Endothelial cell of umbilical vein (primary cell): Measurements from ENCODE around the gene SH3BGRL3. TPM values are rescaled to one million over a fixed set of nuclear protein-coding genes. Genes with fewer than 3 reads are reported as not detected.

Experiments used
- BruUV-seq: library from RNA; stranded (reverse); fragments of 400-500 nt; replicated peaks from 2 replicates; lab custom pipeline; 2021; lab: Mats Ljungman, UMichigan
- CTCF ChIA-PET: fragments of 300-600, 350-600 bp; sonication (Branson Sonifier 250); formaldehyde crosslinking; loops from one replicate; lab custom pipeline; 2021; ENCODE audit warnings: antibody characterized with exemption, inconsistent platforms; lab: Charles Lee
- POLR2A ChIA-PET: fragments of 300-600, 350-600 bp; sonication (Branson Sonifier 250); formaldehyde crosslinking; loops from one replicate; lab custom pipeline; 2021; ENCODE audit warnings: antibody characterized with exemption, inconsistent platforms; lab: Charles Lee
- DNase-seq: peaks from one replicate; pipeline ENCODE4 v3.0.0-alpha.2; 2011; ENCODE audit warnings: low read depth, low spot score
- FAIRE-seq: peaks from 2 replicates; lab custom pipeline; 2011; peaks lifted over from hg19 to GRCh38; lab: Jason Lieb, UNC
- H2AFZ ChIP-seq: 2 replicates; pipeline ENCODE4 v1.6.0; 2012; ENCODE audit warnings: low read depth, low read length, control low read depth, inconsistent platforms
- H3K27ac ChIP-seq: 2 replicates; pipeline ENCODE4 v1.5.1; 2011; ENCODE audit warnings: low read depth, mild to moderate bottlenecking, control low read depth, low read length, moderate library complexity; ENCODE audit not compliant: insufficient read depth
- H3K27me3 ChIP-seq, 2 experiments: 2 replicates each; pipeline versions ENCODE4 v1.6.0 to v1.6.1; 2011; ENCODE audit warnings: low read length in 2 of 2, mixed read lengths in 1 of 2; ENCODE audit not compliant: control insufficient read depth in 2 of 2, insufficient read depth in 2 of 2
- H3K36me3 ChIP-seq, 2 experiments: 2 replicates in 1 of 2; 3 replicates in 1 of 2; pipeline ENCODE4 v1.5.1; 2011; ENCODE audit warnings: low read length in 2 of 2, mild to moderate bottlenecking in 1 of 2, moderate library complexity in 1 of 2; ENCODE audit not compliant: control insufficient read depth in 2 of 2, insufficient read depth in 2 of 2; ENCODE audit errors: extremely low read depth in 1 of 2
- H3K4me1 ChIP-seq: 3 replicates; pipeline ENCODE4 v1.5.1; 2011; ENCODE audit warnings: mild to moderate bottlenecking, low read length; ENCODE audit not compliant: control insufficient read depth, insufficient read depth; ENCODE audit errors: extremely low read depth
- H3K4me2 ChIP-seq: 2 replicates; pipeline ENCODE4 v1.6.1; 2011; ENCODE audit warnings: low read length, control low read depth, mixed read lengths; ENCODE audit not compliant: insufficient read depth
- H3K4me3 ChIP-seq, 3 experiments: fragments of 200-600 bp in 1 of 3; sonication (generic), shearing (Covaris generic) in 1 of 3; replicated peaks in 1 of 3; 2 replicates each; pipeline ENCODE4 v1.5.1; 2011 to 2016; ENCODE audit warnings: control low read depth in 3 of 3, low read length in 3 of 3, mild to moderate bottlenecking in 2 of 3, inconsistent platforms in 1 of 3, low read depth in 1 of 3, moderate library complexity in 1 of 3; ENCODE audit not compliant: insufficient read depth in 1 of 3
- H3K79me2 ChIP-seq: 2 replicates; pipeline ENCODE4 v1.6.0; 2012; ENCODE audit warnings: low read length, inconsistent platforms; ENCODE audit not compliant: control insufficient read depth, insufficient read depth
- H3K9ac ChIP-seq: replicated peaks from 2 replicates; pipeline ENCODE3; 2011; ENCODE audit warnings: low read length, control low read depth; ENCODE audit not compliant: insufficient read depth; ENCODE audit errors: extremely low read depth
- H3K9me1 ChIP-seq: replicated peaks from 3 replicates; pipeline ENCODE4 v1.6.0; 2011; ENCODE audit warnings: mild to moderate bottlenecking, low read length; ENCODE audit not compliant: control insufficient read depth, insufficient read depth; ENCODE audit errors: extremely low read depth
- H3K9me3 ChIP-seq: replicated peaks from 2 replicates; pipeline ENCODE4 v1.5.1; 2012; ENCODE audit warnings: low read length, inconsistent platforms; ENCODE audit not compliant: control insufficient read depth, insufficient read depth
- H4K20me1 ChIP-seq: replicated peaks from 2 replicates; pipeline ENCODE3; 2011; ENCODE audit warnings: mild to moderate bottlenecking, low read length; ENCODE audit not compliant: control insufficient read depth, insufficient read depth; ENCODE audit errors: extremely low read depth
- EZH2 ChIP-seq: IDR thresholded peaks from 2 replicates; pipeline ENCODE4 v1.6.1; 2012; ENCODE audit warnings: borderline replicate concordance, low read depth, mild to moderate bottlenecking, moderate library complexity, low read length, inconsistent platforms; ENCODE audit not compliant: severe bottlenecking
- FOS ChIP-seq: IDR thresholded peaks from 2 replicates; pipeline ENCODE4 v1.6.1; 2011; ENCODE audit warnings: mild to moderate bottlenecking, low read length, moderate library complexity, borderline replicate concordance; ENCODE audit not compliant: insufficient read depth
- GATA2 ChIP-seq: IDR thresholded peaks from 2 replicates; pipeline ENCODE4 v1.7.0; 2011; ENCODE audit warnings: low read depth, mild to moderate bottlenecking, moderate library complexity, mixed read lengths, low read length; ENCODE audit not compliant: insufficient read length, insufficient read depth
- JUN ChIP-seq: IDR thresholded peaks from 2 replicates; pipeline ENCODE4 v1.6.1; 2011; ENCODE audit warnings: borderline replicate concordance, low read depth; ENCODE audit not compliant: insufficient read length, insufficient read depth
- MYC ChIP-seq: IDR thresholded peaks from one replicate; pipeline ENCODE4 v1.6.1; 2011; ENCODE audit warnings: mild to moderate bottlenecking, low read depth, low read length
- POLR2A ChIP-seq: IDR thresholded peaks from 2 replicates; pipeline ENCODE4 v1.6.1; 2012; ENCODE audit warnings: low read depth, mild to moderate bottlenecking, control low read depth, low read length
- POLR2AphosphoS5 ChIP-seq: IDR thresholded peaks from 2 replicates; pipeline ENCODE4 v1.6.1; 2012; ENCODE audit warnings: low read depth, mild to moderate bottlenecking, control low read depth, low read length, moderate library complexity; ENCODE audit not compliant: insufficient read depth
- dilution Hi-C: fragments of 300-500 bp; cut with MboI; formaldehyde crosslinking; loops from one replicate; pipeline ENCODE4 v1.15.0; 2019; ENCODE audit warnings: low sequenced_read_pairs; ENCODE audit not compliant: extremely low pct_ligation_motif_present
- intact Hi-C: fragments of 100-400 bp; cut with micrococcal nuclease; formaldehyde crosslinking; loops from one replicate; pipeline ENCODE4 v1.10.0; 2022
- polyA plus RNA-seq, 4 experiments: library from polyadenylated mRNA; depleted of rRNA in 3 of 4; stranded (reverse) in 3 of 4; unstranded in 1 of 4; fragments of >200 nt; gene quantifications; 2 replicates each; pipeline versions ENCODE4 v1.2.1 to v1.2.3, GENCODE V29; 2011 to 2012; ENCODE audit warnings: missing spikeins in 1 of 4
- total RNA-seq: library from RNA; stranded (reverse); gene quantifications from 2 replicates; pipeline ENCODE4 v1.2.3, GENCODE V29; 2021
- TF ChIP-seq, protein P1 (sequence below), 2 donors: IDR thresholded peaks; 1 replicate in 1 of 2; 2 replicates in 1 of 2; pipeline ENCODE4 v1.5.1; 2011; ENCODE audit warnings: low read length in 2 of 2, mild to moderate bottlenecking in 2 of 2, moderate library complexity in 2 of 2, control low read depth in 1 of 2, inconsistent platforms in 1 of 2, low read depth in 1 of 2; ENCODE audit not compliant: insufficient read depth in 1 of 2; ENCODE audit errors: extremely low read depth in 1 of 2
- TF ChIP-seq, protein P2 (sequence below): IDR thresholded peaks from 2 replicates; pipeline ENCODE4 v1.6.1; 2011; ENCODE audit not compliant: insufficient read depth, insufficient read length

The SH3BGRL3 gene
- total and polyA plus RNA-seq, 2 donors (not counting 3 experiments of a cell fraction or from before 2014, with no cell fraction given): 233 to 344 TPM

DNA sequence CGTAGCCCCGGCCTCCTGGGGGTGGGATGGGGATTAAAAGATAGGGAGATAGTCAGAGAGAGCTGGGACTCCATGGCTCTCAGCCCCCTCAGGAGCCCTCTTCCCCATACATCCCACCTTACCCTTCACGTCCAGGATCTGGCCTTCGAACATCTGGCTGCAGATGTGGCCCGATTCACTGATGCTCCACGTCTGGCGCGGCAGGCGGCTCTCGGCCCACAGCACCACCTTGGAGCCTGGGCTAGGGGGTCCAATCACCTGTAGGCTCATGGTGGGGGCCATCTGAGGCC, 42.1 kb downstream of the SH3BGRL3 start:
- ChIA-PET POLR2A (no interaction called here), CTCF (interaction anchor here (0.6 to 7.4 kb wide), 47 partner anchors 8 to 427 kb away, joined by 3 to 132 read pairs (median 4); partner anchors contain the start of genes C1orf232, CATSPER4, CEP85 and CNKSR1)
- Histone ChIP-seq H3K4me2 (no peak overlapping the region), H3K27ac (no peak overlapping the region), H3K79me2 (no peaks in the 10 kb centered on the region), H3K9me3 (no peaks in the 10 kb centered on the region), H3K4me3 (no peak overlapping the region), H3K9me1 (no peaks in the 10 kb centered on the region), H4K20me1 (no peaks in the 10 kb centered on the region), H3K36me3 (no peaks in the 10 kb centered on the region), H3K9ac (no peak overlapping the region), H2AFZ (no peak overlapping the region), H3K4me1 (no peaks in the 10 kb centered on the region), H3K27me3 (no peaks in the 10 kb centered on the region)
- dilution Hi-C loops (no loop called here), intact Hi-C loops (loop anchor here (5.0 kb wide), 1 partner anchor 40 kb away; no protein-coding TSS in a partner anchor)
- no peak for TF ChIP-seq JUN
- TF ChIP-seq MYC: no peak
- TF ChIP-seq, protein P1, sequence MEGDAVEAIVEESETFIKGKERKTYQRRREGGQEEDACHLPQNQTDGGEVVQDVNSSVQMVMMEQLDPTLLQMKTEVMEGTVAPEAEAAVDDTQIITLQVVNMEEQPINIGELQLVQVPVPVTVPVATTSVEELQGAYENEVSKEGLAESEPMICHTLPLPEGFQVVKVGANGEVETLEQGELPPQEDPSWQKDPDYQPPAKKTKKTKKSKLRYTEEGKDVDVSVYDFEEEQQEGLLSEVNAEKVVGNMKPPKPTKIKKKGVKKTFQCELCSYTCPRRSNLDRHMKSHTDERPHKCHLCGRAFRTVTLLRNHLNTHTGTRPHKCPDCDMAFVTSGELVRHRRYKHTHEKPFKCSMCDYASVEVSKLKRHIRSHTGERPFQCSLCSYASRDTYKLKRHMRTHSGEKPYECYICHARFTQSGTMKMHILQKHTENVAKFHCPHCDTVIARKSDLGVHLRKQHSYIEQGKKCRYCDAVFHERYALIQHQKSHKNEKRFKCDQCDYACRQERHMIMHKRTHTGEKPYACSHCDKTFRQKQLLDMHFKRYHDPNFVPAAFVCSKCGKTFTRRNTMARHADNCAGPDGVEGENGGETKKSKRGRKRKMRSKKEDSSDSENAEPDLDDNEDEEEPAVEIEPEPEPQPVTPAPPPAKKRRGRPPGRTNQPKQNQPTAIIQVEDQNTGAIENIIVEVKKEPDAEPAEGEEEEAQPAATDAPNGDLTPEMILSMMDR (IDR thresholded peaks at IDR 0.05; ENCODE audit: extremely low read depth in 1 of 2, insufficient read depth in 1 of 2, low read depth in 1 of 2, low read length in 2 of 2): no peak
- no peak for TF ChIP-seq GATA2
- no peak for TF ChIP-seq FOS
- no peak for TF ChIP-seq EZH2
- TF ChIP-seq, protein P2, sequence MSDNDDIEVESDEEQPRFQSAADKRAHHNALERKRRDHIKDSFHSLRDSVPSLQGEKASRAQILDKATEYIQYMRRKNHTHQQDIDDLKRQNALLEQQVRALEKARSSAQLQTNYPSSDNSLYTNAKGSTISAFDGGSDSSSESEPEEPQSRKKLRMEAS: no peak
- no peak for TF ChIP-seq POLR2AphosphoS5
- no peak for TF ChIP-seq POLR2A
- FAIRE-seq: no peak
- no TSS peak for BruUV-seq
- DNase-seq: no peak
